A549 treated with CpdA at 1 μM for 4 hours (cell line): ENCODE data around the gene TMEM255A. TPM values are rescaled to one million over a fixed set of nuclear protein-coding genes. Genes with fewer than 3 reads are reported as not detected.

Source experiments
- total RNA-seq: library from RNA; stranded (reverse); fragments of 200-300 nt; extraction: Qiagen RNA extraction; gene quantifications from 5 replicates; pipeline ENCODE4 v1.2.3, GENCODE V29; 2022; ENCODE audit warnings: low read depth

TMEM255A gene
- 0.06 to 0.15 TPM (median 0.10 TPM) in 5 replicates for total RNA-seq

DNA sequence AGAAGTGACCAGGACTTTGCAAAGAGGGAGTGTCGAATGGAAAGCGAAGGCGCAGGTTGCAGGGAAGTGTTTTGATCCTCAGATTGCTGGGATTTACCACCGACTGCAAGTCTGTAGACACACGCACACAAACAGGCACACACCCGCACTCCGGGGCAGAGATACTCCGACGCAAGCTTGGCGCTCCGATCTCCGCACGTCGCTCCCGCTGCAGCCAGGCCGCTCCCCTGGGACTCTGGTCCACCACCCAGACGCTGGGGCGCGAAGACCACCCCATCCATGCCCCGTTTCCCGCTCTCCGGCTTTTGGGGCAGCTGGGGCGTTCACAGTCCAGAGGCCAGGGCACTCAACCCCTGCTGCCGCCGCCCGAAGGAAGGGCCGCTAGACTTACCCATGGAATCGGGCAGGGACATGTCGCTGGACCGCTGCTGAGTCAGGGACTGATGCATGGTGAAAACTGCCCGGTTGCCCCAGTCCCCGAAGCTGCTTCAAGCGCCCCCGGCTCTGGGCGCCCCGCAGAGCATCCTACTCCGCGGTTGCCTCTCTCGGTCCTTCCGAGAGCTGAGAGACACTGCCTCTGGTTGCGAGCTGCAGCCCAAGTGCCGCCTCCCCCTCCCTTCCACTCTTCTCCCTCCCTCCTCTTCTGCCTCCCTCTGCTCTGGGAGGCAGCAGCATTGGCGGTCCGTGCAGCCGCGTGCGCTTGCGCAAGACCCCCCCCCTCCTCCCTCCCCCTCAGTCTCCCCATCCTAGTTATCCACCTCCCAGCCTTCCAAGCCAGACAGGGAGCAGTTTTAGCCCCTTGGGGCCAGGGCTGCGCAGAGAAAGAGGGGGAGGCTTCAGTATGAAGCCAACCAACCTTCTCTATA is at the start of gene TMEM255A:
Gene TMEM255A (minus strand): TSS at position 601 of the 866 bp plus-strand sequence. CDS start 152 bp downstream, at position 449.

GRCh38 chrX:120250522-120251271 is 60.6 kb downstream of the TMEM255A start, which contains the start of gene ZBTB33:
TSS of gene ZBTB33 (plus strand) at chrX:120250812. CDS start at chrX:120253416, 2,604 bp downstream.

Other genes with a start within 250 kb of the TMEM255A start
- gene RHOXF2B, start 233.8 kb downstream of the TMEM255A start, total RNA-seq: not detected in 5 replicates
- not detected in 5 replicates for gene RHOXF1, start 195.5 kb downstream of the TMEM255A start, total RNA-seq
- gene RHOXF2, start 152.8 kb downstream of the TMEM255A start, total RNA-seq: not detected in 5 replicates
- 9.1 to 13.9 TPM (median 11.4 TPM) in 5 replicates for gene ZBTB33, start 60.6 kb downstream of the TMEM255A start, total RNA-seq
- 0.01 TPM in 1 of 5 replicates, not detected in the others for gene ATP1B4, start 50.6 kb upstream of the TMEM255A start, total RNA-seq
- 80.7 to 104 TPM (median 93.2 TPM) in 5 replicates for gene LAMP2, start 157.8 kb upstream of the TMEM255A start, total RNA-seq
- gene CUL4B, start 249.5 kb upstream of the TMEM255A start, total RNA-seq: 32.2 to 47.9 TPM (median 38.6 TPM) in 5 replicates